ENCODE results near the gene DDOST. TPM values are rescaled to one million over a fixed set of nuclear protein-coding genes. Genes with fewer than 3 reads are reported as not detected.

The DDOST gene
- polyA plus RNA-seq, 3 donors: 208 to 228 (median 226) TPM

DNA sequence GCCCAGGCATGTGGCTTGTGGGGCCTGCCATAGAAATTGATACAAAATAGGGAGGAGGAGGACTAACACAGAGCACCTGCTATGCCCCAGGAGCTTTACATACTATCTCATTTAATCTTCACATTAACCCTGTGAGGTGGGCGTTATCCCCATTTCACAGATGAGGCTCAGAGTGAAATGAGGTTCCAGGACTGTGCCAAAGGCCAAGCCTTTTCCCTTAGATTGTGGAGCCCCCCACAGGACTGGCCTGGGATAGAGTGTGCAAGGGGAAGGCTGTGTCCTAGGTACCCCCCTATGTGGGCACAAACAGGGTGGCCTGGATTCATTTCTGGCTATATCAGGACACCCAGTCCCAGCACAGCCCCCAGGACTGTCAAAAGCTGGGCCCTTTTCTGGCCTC is 2.2 kb upstream of the DDOST start:
- no peak for DNase-seq (ENCODE audit: low read depth in 3 of 3, low spot score in 2 of 3)

- DNase-seq (ENCODE audit: low read depth in 3 of 3, low spot score in 2 of 3): no peak
These were observed 924 bp upstream of the DDOST start for GRCh38 chr1:20662110-20662475.

DNA sequence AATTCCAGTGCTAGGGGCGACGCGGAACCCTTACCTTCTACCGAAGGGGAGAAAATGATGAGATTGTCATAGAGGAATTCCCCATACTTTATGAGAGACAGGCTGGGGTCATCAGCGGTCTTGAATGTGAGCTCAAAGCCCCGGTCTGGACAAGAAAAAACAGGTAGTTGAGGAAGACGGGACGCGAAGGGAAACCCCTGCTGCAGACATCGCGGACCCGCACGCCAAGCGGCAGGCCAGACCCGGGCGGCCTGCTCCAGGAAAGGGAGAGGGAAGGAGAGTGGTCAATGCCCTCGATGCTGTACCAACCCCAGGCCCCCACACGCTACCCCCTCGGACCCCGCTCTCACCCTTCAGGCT is 342 bp downstream of the DDOST start:
- DNase-seq (ENCODE audit: low read depth in 3 of 3, low spot score in 2 of 3): no peak

DNA sequence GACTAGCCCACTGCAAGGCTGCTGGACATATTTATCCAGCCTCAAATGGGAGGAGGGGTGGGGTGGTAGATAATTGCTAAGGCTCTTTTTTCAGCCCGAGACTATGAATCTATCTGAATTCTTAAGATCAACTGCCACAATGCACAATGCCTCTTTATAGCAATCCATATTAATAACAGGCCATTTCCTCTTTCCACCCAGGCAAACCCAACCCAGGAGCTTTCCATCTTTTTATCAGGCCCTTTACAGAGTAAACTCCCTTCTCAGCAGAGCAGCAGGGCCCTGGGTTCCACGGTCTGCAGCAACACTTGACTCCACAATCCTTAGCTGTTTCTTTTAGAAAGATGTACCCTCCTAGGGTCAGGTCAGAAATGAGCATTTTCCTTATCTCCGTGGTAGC is 806 bp downstream of the DDOST start:
- DNase-seq (ENCODE audit: low read depth in 3 of 3, low spot score in 2 of 3): no peak

- no peak for DNase-seq (ENCODE audit: low read depth in 3 of 3, low spot score in 2 of 3)
These were observed 2.8 kb downstream of the DDOST start for GRCh38 chr1:20658166-20658915.

DNA sequence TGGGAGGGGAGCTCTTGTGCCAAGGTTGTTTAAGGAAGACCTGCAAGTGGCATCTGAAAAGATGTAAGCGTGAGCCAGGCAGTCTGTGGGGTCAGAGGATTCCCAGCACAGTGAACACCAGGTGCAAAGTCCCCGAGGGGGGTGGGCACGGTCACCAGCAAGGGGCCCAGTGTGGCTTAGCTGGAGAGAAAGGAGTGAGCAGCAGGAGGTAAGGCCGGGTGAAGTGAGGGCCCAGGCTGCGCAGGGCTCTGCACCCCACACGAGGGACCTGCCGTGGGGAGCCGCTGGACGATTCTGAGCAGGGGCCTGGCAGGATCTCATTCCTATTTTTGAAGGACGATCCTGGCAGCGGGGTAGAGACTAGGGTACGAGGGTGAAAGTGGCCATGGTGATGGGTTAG is 4.1 kb downstream of the DDOST start:
- DNase-seq (ENCODE audit: low read depth in 3 of 3, low spot score in 2 of 3): no peak

DNA sequence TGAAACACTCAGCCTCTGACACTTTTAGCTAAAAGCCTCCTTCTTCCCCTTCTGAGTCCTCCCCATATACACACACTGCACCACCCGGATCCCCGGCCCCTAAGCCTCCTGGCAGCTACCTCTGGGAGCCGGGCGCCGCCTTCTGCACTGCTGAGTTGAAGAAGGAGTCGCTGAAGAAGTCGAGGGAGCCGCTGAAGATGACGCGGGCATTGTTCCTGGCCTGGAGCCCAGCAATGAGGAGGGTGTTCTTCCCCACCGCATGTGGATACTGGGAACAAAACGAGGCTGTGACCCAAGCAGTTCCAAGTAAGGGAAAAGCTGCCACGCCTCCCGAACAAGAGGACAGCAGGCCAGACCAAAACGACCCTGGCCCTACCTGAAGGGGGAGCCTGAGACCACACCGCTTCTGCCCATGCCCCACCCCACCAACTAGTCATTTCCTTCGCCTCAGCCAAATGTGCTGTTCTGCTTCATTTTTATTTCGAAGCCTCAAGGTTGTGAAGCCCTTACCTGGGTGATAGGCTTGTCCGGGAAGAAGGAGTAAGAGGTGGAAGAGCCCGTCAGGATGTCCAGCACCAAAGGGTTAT is 7.0 kb downstream of the DDOST start:
- DNase-seq (ENCODE audit: low read depth in 3 of 3, low spot score in 2 of 3): no peak

GRCh38 chr1:20652300-20652699 is 8.9 kb downstream of the DDOST start:
- DNase-seq (ENCODE audit: low read depth in 3 of 3, low spot score in 2 of 3): no peak

GRCh38 chr1:20648946-20649345 is 12.2 kb downstream of the DDOST start:
- no peak for DNase-seq (ENCODE audit: low read depth in 3 of 3, low spot score in 2 of 3)

- DNase-seq (ENCODE audit: low read depth in 3 of 3, low spot score in 2 of 3): no peak
These were observed 12.7 kb downstream of the DDOST start for GRCh38 chr1:20648438-20648837.

DNA sequence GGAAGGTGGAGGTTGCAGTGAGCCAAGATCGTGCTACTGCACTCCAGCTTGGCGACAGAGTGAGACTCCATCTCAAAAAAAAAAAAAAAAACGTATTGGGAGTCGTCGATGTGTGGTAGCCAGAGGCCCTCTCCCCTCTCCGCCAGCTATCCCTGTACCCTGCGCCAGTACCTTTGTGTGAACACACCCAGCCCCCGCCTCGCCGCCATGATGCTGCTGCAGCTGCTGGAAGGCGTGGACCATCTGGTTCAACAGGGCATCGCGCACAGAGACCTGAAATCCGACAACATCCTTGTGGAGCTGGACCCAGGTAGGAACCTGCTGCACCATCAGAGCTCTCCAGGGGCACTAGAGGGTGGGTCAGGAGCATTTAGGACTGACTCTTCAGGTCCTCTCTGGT is 15.8 kb downstream of the DDOST start:
- DNase-seq (ENCODE audit: low read depth in 3 of 3, low spot score in 2 of 3): no peak

DNA sequence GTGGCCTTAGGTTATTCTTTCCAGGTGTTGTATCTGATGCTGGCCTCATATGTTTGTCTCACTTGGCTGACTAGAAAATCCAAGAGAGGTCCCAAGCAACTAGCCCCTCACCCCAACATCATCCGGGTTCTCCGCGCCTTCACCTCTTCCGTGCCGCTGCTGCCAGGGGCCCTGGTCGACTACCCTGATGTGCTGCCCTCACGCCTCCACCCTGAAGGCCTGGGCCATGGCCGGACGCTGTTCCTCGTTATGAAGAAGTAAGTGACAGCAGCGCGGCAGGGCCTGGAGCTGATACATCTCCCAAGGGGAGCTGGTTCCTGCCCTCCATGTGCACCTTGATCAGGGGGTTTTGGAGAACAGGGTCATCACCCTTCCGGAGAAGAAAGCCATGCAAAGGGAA is 16.8 kb downstream of the DDOST start:
- no peak for DNase-seq (ENCODE audit: low read depth in 3 of 3, low spot score in 2 of 3)

GRCh38 chr1:20643080-20643479 is 18.1 kb downstream of the DDOST start:
- no peak for DNase-seq (ENCODE audit: low read depth in 3 of 3, low spot score in 2 of 3)

- DNase-seq (ENCODE audit: low read depth in 3 of 3, low spot score in 2 of 3): no peak
These were observed 19.2 kb downstream of the DDOST start for GRCh38 chr1:20641975-20642374.

DNA sequence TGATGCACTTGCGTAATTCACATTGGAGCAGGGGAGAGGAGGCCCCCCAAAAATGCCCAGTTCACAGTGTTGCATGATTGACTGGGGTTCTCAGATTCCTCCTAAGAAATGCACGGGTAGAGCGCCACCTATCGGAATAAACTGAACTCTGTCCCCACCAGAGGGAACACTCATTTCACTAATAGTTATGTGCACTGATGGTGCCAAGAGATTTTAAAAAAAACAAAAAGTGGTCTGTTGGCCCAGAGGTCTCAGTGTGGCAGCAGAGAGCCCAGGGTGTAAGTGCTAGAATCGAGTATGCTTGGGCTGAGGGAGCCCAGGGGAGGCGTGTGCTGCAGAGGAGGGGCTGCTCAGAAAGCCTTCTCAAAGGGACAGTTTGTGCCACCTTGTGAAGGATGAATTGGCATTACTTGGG is 21.0 kb downstream of the DDOST start:
- peak in 1 of 3 donors; percentile 21 for DNase-seq (ENCODE audit: low read depth in 3 of 3, low spot score in 2 of 3)

- DNase-seq (ENCODE audit: low read depth in 3 of 3, low spot score in 2 of 3): no peak
These were observed 24.3 kb downstream of the DDOST start for GRCh38 chr1:20636785-20637347.

GRCh38 chr1:20634594-20635084 is 26.5 kb downstream of the DDOST start:
- DNase-seq (ENCODE audit: low read depth in 3 of 3, low spot score in 2 of 3): peak in 1 of 3 donors; percentile 13

- DNase-seq (ENCODE audit: low read depth in 3 of 3, low spot score in 2 of 3): peak in 1 of 3 donors; percentile 10
These were observed 27.0 kb downstream of the DDOST start for GRCh38 chr1:20634065-20634593.

DNA sequence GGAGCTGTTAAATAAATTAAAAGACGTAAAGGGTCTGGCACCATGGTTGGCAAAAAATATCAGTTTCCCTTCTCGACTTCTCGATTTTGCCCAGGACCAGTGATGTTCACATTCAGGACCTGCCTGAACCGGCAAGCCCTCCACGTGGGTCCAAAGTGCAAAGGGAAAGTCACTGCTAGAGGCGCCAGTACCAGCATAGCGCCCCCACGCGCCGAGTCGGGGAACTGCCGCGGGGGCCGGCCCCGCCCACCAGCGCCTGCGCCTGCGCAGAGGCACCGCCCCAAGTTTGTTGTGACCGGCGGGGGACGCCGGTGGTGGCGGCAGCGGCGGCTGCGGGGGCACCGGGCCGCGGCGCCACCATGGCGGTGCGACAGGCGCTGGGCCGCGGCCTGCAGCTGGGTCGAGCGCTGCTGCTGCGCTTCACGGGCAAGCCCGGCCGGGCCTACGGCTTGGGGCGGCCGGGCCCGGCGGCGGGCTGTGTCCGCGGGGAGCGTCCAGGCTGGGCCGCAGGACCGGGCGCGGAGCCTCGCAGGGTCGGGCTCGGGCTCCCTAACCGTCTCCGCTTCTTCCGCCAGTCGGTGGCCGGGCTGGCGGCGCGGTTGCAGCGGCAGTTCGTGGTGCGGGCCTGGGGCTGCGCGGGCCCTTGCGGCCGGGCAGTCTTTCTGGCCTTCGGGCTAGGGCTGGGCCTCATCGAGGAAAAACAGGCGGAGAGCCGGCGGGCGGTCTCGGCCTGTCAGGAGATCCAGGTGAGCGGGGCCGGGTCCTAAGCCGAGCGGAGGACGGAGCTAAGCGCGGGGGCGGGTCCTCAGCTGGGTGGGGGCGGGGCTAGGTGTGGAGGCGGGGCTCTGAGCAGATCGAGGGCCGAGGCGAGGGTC is 27.7 kb downstream of the DDOST start, which contains the start of gene PINK1:
PINK1 (plus strand) TSS at position 269 of the 875 bp plus-strand sequence; CDS start at position 360, 91 bp downstream.
- peak; percentile 41 to 57 (median 55) for DNase-seq (ENCODE audit: low read depth in 3 of 3, low spot score in 2 of 3)

- DNase-seq (ENCODE audit: low read depth in 3 of 3, low spot score in 2 of 3): no peak
These were observed 28.8 kb downstream of the DDOST start for GRCh38 chr1:20632386-20632785.

- no peak for DNase-seq (ENCODE audit: low read depth in 3 of 3, low spot score in 2 of 3)
These were observed 30.4 kb downstream of the DDOST start for GRCh38 chr1:20630729-20631128.
